NAMALWA (cell line): ENCODE results near the gene GRAP2.
"Not testable (repeated sequence)": the region's sequence is repeated elsewhere in the genome, so short reads cannot be mapped to it uniquely, and the experiment has no call there.

Experiments used
- DNase-seq: peaks from one replicate; pipeline ENCODE4 v3.0.0-alpha.2; 2015; ENCODE audit warnings: low spot score

The GRAP2 gene

DNA sequence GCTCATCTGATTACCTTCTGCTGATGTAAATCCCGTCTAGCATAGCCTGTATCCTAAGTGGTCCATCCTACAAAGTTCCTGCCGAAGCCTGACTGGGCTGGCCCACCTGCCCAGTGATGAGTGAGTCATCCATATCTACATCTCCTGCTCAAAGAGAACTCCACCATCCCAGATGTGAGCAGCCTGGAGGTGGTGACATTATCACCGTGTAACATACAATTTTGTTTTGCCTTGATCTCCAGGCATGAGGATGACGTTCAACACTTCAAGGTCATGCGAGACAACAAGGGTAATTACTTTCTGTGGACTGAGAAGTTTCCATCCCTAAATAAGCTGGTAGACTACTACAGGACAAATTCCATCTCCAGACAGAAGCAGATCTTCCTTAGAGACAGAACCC lies 64.9 kb downstream of the GRAP2 start:
- DNase-seq: no peak

DNA sequence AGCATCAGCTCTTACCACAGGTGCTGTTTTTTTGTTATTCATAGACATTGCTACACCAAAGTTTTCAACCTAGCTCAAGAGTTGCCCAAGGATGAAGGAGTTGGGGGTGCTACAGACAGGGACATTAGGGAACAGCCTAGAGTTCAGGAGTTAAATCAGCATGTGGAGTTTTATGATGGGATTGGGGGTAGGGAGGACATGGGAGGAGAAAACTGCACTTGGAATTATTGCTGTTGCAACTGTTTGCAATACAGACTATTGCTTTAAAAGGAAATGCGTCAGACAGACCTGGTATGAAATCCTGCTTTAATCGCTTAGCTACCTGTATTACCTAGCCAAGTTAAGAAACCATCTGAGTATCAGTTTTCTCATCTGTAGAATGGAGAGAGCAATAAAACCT lies 65.6 kb downstream of the GRAP2 start:
- DNase-seq: no peak

DNA sequence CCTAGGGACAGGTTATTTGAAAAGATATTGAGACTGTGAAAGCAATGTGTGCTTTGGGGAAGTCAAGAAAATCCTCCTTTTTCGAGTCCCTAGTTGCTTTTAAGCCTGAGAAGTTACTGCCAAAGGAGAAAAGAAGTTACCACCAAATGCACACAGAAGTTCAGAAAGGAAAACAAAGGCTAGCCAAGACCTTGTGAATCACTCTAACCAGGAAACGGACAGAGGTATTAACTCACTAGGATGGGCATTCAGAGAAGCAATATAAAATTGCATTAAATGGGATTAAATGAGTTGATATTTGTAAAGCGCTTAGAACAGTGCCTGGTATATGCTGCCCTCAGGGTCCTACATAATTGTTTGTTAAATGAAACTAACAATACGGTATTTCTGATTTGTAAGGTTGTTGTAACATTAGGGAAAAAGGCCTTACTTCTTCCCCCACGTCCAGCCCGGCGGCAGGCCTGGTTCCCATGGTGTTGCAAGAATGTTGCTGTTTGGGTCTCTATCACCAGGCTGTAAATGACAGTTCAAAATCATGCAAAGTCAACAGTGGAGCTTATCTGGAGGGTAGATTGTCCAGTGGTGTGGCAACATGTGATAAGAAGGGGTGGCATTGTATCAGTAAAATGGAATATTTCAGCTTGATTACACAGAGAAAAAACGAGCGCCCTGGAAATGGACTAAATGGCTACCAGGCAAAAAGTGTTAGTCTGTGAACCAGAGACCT lies 66.4 kb downstream of the GRAP2 start:
- no peak for DNase-seq

DNA sequence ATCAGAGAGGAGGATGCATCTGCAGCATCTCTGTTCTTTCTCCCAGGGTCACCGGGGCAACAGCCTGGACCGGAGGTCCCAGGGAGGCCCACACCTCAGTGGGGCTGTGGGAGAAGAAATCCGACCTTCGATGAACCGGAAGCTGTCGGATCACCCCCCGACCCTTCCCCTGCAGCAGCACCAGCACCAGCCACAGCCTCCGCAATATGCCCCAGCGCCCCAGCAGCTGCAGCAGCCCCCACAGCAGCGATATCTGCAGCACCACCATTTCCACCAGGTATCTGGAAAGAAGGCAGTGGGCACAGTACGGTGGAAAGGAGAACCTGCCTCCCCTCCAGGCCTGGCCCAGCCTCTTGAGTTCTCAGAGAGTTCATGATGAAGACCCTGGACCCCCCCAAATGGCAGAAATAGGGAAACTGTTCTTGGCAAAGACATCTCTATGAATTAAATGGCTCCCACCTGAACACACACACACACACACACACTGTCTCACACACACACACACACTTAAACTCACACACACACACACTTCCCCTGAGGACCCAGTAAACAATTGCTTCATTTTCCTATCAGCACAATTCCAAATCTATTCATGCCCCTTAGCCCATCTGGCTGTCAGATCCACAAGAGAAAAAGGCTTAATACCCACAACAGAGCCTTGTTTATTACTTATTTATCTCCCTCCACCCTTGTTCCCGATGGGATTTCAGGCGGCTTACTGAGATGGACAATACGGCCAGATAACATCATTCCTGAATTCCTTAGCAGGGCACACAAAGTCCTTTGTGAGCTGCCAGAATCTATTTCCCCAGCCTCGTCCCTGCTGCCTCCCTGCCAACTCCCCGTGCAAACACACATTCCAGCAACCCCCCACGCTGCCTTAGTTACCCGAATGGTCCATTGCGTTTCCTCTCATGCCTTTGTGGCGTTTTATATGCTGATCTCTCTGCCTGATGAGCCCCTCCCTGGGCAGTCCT lies 67.4 kb downstream of the GRAP2 start:
- DNase-seq: no peak

DNA sequence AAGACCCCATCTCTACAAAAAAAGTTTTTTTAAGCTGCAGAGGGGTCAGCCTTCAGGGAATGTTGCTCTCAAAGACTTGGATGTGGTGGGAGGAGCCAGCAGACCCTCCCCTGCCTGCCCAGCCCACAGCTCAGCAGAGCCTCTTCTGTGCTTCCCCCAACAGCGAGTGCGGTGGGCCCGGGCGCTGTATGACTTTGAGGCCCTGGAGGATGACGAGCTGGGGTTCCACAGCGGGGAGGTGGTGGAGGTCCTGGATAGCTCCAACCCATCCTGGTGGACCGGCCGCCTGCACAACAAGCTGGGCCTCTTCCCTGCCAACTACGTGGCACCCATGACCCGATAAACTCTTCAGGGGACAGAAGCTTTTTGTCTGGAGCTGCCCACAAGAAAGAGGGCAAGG lies 69.9 kb downstream of the GRAP2 start:
- DNase-seq: no peak

DNA sequence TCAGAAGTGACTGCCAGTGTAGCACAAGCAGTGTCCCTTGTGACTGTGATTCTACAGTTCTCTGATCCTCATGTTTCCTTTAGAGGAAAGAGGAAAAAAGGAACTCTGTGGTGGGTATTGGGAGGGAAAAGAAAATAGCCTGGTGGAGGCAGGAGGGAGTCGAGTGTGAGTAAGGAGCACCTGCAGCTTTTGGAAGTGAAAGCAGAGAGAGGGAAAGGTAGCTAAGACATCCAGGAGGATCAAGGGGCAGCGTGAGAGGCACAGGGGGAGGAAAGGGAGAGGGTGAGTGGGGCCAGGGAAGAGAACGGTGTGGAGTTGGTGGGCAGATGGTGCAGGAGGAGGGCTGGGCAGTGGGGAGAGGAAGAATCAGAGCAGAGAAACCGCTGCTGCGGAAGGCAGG lies 71.8 kb downstream of the GRAP2 start:
- no peak for DNase-seq

DNA sequence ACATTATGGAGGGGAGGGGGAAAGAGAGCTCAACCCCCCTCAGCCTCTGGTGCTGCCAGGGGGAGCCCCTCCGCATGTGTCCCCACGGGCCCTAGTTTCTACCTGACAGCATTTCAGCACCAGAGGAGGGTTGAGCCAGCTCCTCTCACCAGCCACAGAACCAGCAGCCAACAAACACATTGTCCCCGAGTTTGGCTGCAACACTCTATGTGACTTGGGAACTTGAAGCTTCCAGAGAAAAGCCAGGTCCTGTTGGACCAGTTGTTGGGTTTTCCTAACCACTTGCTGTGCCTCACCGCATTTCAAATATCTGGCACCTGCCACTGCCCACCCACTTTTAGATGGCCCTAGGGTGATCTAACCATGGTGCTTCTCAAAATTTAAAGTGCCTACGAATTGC lies 72.8 kb downstream of the GRAP2 start:
- no peak for DNase-seq

DNA sequence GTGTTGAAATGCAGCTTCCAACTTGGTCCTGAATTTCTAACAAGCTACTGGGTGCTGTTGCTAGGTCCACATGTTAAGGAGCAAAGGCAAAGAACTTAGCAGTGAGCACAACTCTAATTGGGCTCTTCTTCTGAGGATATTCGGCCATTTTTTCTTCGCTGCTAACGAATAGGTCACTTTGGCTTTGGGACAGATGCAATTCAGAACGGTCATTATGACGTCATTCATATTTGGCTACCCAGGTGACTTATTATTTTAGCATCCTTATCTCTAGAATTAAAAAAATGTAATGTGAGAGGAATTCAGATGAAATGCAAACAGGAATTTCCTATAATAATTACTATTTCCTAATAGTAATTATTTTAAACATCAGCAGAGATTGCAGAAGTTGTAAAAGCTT lies 73.2 kb downstream of the GRAP2 start:
- DNase-seq: no peak

DNA sequence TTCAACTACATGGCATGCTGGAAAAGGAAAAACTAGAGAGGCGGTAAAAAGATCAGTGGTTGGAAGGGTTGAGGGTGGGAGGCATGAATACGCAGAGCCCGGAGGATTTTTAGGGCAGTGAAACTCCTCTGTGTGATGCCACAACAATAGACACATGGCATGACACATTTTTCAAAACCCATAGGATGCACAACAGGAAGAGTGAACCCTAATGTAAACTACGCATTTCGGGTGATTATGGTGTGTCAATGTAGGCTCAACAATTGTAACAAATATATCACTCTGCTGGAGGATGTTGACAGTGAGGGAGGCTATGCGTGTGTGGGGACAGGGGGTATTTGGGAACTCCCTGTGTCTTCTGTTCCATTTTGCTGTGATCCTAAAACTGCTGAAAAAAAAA lies 78.2 kb downstream of the GRAP2 start:
- no peak for DNase-seq

DNA sequence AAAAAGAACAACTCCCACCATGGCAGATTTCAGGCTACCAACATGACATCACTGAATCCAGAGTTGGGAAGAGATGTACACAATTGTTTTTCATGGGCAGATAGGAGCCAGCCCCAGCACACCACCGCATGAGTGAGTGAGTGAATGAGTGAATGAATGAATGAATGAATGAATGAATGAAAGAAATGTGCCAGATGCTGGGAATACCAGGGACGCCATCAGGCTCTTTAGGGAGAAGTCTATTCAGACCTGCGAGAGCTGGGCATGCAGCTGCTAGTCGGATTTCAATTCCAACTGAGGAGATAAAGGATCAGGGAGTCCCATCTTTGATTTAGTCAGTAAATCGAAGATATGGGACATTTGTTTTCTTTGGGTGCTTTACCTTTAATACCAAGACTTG lies 78.6 kb downstream of the GRAP2 start:
- no peak for DNase-seq

DNA sequence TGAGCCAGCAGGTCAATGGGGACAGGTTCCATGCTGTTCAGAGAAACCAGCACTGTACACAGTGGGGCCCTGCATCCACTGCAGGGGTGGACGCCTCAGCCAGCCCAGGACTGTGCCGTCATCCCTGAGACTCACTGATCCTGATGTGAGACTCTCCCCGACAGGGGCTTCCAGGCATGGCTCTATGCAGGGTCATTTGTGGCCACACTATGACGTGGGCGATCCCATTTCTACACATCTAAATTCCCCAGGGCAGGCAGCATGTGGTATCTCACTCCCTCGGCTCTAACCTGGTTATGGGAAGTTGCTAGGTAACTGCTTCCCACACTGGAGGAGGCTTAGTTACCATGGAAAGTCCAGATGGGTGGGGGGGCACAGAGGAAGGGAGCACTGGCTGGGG lies 79.7 kb downstream of the GRAP2 start:
- no peak for DNase-seq

DNA sequence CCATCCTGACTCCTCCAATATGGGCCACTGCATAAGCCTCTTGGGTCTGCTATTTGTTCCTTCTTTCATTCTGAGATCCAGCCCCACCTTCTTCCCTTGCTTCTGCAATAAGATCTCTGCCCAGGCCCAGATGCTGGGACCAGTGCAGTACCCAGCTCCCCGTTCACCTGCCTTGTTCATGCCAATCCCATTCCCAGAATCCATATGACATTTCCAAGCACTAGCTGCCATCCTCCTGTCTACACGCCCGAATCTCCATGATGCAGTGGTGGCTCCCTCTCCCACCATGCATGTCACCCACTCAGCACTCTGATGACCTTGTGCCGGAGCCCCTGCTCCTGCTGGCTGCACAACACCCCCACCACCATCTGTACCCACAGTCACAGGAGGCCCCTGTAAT lies 82.5 kb downstream of the GRAP2 start:
- DNase-seq: no peak

DNA sequence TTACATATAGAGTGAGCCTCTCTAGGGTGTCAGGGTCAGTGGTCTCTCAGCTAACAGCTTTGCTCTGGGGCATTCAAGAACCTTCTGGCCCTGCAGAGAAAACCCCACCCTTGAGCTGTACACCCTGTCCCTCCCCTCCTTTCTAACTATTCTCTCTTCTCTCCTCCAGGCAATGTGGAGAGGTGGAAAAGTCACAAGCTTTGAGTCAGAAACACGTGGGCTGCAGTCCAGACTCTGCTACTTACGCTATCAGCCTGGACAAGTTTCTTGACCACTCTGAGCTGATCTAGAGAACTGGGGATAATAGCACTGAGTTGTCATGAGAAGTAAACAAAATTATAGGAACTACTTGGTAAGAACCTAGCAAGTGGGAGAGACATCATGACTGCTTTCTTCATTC lies 83.1 kb downstream of the GRAP2 start:
- no peak for DNase-seq

DNA sequence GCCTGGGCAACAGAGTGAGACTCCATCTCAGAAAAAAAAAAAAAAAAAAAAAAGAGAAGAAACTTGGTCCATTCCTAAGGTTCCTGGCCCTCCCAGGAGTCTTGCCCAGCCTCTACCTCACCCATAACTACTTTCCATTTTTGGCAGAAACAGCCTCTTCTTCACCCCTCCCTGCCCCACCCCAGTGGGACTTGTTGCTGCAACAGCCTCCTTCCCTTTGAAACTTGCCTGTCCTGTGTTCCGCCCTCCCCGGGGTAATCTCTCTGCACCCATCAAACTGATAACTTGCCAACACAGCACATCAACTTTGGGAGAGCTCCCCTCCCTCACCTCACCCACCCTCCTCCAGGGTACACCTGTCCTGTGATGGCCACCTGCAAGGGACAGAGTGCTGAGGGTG lies 83.9 kb downstream of the GRAP2 start:
- no peak for DNase-seq

DNA sequence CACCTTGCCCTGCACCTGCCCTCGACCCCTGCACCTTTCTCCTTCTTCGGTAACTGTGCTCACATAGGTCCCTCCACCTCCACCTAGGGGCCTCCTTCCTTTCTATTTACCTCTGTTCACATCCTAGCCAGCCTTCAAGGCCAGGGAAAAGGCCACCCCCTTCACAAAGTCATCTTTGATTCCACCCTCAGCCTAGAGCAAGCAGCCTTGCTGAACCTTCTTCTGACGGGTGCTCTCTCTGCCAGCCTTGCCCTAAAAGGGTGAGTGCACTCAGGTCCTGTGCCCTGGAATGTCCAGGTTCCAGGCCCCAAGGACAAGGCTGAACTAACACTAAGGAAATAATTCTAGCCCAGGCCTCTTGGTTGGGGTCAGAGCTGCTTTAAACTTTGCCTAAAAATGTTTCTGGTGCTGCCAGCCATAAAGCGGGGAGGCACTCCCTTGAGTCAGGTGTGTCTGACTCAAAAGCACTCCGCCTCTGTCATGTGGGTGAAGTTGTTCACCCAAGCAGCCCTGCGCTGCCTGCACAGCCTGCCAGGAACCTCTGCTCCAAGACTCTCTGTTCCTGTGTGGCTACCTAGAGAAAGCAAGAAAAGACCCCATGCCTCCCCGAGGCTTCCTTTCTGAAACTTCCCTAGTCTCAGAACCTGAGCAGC lies 84.6 kb downstream of the GRAP2 start:
- DNase-seq: no peak

DNA sequence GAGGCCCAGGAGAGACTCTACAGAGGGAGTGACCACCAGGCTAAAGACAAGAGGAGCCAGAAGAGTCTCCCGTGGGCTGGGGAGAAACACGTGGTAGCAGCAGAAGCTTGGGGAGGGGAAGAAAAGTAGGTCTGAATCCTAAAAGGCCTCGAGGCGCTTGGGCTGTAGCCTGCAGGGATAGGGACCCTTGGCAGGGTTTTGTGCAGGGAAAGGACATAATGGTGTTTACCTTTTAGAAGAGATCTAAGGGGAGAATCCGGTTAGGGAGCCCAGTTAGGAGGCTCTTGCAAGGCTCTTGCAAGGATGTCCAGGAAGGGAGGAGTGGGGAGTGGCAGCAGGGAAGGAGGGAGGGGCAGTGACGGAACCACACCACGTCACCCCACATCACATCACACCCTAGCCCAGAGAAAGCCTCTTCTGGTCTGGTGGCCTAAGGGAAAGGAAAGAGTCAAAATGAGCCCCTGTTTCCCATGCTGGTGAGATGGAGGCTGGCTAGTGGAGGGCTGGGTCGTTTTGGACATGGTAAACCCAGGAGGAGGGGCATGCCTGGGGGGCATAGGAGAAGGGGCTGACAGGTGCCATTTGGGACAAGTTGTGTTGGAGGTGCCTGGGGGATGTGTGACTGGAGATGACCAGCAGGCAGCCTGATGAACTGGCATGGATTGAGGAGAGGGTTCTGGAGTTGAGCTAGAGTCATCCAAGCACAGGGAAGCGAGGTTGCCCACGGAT lies 87.7 kb downstream of the GRAP2 start:
- DNase-seq: no peak

DNA sequence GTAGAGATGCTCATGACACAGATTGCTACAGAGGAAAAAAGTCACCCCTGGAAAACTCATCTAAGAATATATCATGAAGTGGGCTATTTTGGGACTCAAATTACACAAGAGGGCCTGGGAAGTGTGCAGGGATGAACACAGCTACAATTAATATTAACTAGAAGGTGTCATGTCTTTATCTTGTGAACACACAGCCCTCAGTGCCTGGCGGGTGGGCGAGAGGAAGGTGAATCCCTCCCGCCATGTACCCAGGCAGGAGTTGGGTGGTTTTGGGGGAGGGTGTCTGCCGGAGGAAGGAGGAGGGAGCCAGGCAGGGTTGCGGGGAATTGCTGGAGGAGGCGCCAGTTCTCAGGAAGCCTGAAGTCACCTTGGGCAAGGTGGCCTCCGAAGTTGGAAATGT lies 88.7 kb downstream of the GRAP2 start:
- no peak for DNase-seq

DNA sequence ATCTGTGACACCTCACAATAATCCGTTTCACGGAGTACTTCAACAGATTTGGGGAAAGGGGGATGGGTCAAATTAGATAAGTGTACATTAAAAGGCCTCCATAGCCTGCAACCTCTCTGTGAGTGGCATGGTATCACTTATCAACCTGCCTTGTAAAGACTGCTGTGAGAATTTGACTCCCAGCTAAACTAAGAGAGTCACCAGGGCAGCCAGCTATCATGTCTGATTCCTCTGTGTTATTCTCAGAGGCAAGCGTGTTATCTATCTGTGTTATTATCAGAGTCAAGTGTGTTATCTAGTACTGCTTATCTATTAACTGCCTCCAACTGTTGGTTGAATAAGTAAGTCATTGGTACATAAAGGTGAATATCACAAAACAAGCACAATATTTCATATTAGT lies 89.8 kb downstream of the GRAP2 start:
- DNase-seq: no peak

DNA sequence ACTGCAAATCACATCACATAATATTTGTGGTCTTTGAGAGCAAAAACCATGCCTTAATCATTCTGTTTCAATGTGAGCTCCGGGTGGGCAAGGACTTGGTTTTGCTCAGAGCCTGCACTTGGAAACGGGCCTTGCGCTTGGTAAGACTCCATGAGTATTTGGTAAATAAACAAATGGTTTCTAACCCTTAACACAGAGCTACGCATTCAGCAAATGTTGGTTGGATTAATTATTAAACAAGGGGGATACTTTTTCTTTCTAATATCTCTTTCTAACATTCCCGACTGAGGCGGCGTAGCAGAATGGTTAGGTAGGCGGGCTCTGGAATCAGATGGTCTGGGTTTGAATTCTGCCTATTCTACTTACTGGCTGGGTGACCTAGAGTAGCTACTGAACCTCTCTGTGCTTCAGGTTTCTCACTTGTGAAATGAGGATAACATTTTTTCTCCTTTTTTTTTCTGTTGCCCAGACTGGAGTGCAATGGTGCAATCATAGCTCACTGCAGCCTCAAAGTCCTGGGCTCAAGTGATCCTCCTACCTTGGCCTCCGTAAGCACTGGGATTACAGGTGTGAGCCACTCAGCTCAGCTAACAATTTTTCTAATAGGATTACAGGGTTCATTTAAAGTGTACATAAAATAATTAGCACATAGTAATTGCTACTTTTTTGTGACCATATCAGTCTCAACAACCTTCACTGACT lies 90.4 kb downstream of the GRAP2 start:
- DNase-seq: no peak

DNA sequence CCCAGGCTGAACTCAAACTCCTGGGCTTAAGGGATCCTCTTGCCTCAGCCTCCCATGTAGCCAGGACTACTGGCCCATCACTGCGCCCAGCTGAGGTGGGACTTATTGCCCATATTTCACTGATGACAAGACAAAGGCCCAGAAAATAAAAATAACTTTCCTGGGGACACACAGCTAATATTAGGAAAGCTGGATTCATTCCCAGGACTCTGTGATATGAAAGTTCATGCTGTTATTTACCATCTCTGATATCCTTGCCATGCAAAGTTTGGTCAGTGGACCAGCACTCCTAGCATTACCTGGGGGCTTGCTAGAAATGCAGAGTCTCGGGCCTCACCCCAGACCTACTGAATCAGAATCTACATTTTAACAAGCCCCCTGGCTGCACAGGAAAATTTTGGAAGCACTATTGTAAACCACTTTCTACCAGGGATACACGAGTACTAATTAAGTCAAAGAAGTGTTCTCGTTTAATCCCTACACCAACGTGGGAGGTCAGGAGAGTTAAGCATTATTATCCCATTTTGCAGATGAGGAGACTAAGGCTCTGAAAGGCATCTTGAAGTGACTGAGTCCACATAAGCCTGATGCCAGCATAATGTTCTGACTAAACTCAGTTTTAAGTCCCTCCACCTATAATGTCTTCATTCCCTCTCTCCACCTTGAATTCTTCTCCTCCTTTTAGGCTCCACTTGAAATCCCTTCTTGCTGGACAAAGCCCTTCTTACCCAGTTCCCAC lies 91.4 kb downstream of the GRAP2 start:
- no peak for DNase-seq

DNA sequence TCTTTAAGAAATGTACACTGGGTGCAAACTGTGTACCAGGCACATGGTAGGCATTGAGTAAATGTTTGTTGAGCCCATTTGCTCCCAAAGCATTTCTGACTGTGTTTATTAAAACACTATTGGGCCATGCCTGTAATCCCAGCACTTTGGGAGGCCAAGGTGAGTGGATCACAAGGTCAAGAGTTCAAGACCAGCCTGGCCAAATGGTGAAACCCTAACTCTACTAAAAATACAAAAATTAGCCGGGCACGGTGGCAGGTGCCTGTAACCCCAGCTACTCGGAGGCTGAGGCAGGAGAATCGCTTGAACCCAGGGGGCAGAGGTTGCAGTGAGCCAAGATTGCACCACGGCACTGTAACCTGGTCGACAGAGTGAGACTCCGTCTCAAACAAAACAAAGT lies 92.0 kb downstream of the GRAP2 start:
- not testable (repeated sequence) for DNase-seq
